HG03432 (cell line): ENCODE results near the gene MTG2.

Experiments
- ATAC-seq: cut with Tn5 transposase; IDR thresholded peaks from one replicate; pipeline ENCODE4 v1.9.1; 2021; ENCODE audit warnings: mild to moderate bottlenecking, moderate library complexity; ENCODE audit not compliant: unreplicated experiment

MTG2 gene

GRCh38 chr20:62201173-62202082, 18.6 kb downstream of the MTG2 start:
- ATAC-seq, result peak; percentile 89

DNA sequence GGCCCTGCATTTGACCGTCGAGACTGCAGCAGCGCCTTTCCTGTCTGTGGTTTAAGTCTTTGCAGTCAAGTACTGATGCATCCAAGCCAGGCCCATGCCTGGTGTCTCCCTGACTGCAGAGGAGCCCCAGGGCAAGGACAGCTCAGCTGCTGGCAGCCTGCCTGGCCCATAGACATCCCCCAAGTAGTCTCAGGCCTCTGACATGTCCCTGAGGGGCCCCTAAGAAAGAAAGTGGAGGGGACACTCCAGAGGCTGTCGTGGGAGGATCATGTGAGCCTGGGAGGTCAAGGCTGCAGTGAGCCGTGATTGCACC, 19.2 kb downstream of the MTG2 start:
- peak; percentile 22 for ATAC-seq

GRCh38 chr20:62202676-62203377, 20.0 kb downstream of the MTG2 start:
- ATAC-seq, result no peak

DNA sequence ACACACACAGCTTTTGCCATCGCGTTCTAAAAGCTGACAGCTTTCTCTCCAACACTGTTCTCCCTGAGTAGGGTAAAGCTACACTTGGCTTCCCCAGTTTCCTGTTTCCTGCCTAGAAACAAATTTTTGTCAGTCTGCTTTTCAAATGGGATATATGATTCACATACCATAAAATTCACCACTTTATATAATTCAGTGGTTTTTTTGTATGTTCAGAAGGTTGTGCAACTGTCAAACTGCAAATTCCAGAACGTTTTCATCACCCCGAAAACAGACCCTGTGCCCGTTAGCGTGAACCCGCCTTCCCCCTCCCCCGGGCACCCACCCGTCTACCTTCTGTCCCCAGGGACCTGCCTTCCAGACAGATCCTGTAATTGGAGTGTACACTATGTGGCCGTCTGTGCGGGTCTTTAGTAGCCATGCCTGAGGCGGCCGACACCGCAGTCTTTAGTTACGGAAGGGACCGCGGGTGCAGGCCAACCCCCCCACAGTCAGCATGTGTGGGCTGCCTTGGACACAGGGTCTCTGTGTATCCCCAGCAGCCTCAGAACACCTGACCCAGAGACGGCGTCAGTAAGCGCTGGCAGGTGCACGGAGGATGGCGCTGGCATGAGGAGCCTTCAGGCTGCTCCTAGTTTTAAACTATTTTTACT, 20.7 kb downstream of the MTG2 start:
- no peak for ATAC-seq

DNA sequence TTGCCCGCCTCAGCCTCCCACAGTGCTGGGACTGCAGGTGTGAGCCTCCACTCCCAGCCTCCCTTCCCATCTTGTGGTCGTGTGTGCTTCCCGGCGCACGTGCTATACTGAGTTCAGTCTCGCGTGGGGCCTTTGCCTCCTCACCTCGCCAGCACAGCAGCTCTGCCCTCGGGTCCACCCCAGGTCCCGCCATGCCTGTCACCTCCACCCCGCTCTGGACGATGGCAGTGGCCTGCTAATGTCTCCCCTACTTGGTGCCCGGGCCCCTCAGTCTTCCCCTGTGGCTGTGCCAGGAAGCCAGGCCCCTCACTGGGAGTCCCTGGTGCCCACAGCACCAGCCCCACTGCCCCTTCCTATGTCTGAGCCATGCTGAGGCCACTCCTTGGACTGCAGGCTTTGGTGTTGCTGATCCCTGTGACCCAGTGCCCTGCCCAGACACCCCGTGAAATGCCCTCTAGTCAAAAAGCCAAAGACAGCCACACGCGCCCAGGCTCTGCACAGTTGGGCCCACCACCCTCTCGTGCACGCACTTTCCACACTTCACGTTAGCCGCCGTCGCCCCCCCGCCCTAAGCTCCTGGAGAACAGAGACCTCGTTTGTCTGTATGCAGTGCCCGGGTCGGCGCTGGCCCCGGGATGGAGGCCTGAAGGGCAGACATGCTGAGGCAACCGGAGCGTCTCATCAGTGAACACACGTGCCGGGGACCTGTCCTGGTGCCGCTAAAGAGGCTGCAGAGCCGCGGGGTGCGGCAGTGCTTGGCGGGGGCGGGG, 23.0 kb downstream of the MTG2 start:
- ATAC-seq, result no peak

GRCh38 chr20:62206388-62206775, 23.6 kb downstream of the MTG2 start:
- no peak for ATAC-seq

GRCh38 chr20:62208061-62208794, 25.4 kb downstream of the MTG2 start:
- ATAC-seq, result no peak

DNA sequence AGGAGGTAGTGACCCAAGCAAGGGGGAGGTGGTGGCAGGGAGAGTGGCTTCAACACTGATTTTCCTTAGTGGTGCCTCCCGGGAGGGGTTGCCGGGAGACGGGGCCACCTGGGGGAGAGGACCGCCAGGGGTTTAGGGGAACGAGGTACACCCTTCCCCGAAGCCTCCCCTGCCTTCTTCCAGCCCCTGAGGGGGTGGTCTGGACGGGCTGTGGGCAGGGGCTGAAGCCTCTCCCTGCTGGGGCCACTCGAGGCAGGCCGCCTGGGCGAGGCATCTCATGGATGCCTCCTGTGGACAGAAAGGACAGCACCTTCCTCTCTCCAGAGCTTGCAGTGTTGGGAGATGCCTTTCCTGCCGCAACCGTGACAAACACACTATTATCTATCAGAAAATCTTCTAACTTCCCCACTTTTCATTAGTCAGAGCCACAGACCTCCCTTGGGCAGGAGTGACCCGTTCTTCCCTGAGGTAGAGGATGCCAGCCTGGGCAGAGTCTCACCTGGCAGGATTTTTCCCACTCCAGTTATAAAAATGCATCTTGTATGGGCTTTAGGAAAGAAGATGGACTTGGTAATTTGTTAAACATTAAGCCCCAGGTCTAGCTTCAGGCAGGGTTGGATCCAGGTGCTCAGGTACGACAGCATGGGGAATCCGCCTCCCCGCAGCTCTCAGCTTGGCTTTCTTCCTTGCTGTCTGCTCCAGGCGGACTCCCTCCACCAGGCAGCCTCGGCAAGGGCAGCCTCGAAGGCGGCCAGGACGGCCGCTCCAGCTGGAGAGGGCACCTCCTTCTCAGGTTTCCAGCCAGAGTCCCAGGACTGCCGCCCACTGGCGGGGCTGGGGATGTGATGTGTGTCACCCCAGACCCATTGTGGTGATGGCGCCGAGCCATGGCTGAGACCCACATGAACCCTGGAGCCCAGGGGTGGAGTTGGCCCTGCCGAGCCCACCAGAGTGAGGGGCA, 26.2 kb downstream of the MTG2 start:
- no peak for ATAC-seq

DNA sequence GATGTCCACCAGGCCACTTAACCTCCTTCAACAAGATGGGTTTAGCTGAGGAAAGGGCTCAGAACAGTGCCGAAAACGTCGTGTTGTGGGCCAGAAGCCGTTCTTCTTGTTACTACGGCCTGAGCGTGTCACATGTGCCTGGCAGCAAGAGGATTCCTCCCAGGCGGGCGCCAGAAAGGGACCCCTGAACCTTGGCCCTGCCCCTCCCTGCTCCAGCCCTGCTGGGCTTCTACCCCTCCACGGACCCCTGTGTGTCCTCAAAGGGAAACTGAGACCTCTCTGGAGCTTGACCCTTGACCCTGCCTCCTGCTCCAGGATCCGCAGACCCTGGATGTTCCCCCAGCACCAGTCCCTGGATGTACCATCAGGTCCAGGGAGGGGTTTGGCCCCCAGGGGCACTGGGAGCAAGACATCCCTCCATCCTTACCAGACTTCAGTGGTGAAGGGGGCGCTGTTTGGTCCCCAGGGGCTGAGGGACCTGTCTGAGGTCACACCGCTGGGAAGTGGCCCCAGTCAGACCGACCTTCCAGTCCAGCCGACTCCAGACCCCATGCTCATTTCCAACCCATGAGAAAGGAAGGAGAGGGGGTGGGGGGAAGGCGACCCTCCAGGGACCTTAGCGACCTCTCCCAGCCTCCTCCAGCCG, 27.1 kb downstream of the MTG2 start:
- ATAC-seq, result no peak

GRCh38 chr20:62210496-62210855, 27.6 kb downstream of the MTG2 start:
- no peak for ATAC-seq

- no peak for ATAC-seq
Measured at GRCh38 chr20:62211216-62211615, 28.4 kb downstream of the MTG2 start.

DNA sequence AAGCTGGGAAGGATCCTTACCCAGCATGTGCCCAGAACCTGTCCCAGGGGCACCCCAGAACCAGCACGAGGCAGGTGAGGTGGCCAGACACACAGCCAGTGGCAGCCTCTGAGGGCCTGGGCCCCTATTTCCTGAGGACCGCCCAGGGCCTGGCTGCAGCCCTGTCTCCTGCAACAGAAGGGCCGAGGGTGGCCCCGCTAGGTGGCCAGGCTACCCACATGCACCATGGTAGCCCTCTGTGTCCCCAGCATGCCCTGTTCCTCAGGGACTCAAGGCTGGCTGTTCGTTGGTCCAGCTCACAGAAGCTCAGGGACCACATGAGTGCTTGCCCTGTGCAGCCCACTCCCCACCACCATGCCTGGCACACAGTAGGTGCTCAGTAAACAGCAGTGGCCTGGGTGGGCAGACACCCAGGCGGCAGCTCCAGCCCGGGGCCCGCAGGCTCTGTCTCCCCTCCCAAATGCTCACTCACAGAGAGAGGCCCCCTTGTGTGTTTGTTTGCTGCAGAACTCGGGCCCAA, 29.0 kb downstream of the MTG2 start:
- ATAC-seq, result no peak

- ATAC-seq, result no peak
Measured at GRCh38 chr20:62212299-62212698, 29.5 kb downstream of the MTG2 start.

DNA sequence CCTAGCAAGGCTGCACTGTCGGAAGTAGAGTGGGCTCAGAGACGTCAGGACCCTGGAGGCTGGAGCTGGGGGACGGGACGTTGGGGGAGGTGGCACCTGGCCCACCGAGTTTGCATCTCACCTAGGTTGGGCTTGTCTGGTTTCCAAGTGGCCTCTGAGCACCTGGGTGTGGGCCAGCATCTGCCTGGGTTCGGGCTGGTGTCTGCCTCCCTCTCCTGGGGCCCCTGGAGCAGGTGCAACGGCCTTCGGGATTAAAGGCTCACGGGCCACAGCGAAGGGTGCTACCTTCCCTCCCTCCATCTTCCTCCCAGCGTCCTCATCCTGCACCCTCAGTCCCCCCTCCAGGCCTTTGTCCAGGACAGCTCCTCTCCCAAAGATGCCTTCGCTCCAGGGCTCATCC, 31.2 kb downstream of the MTG2 start:
- no peak for ATAC-seq

DNA sequence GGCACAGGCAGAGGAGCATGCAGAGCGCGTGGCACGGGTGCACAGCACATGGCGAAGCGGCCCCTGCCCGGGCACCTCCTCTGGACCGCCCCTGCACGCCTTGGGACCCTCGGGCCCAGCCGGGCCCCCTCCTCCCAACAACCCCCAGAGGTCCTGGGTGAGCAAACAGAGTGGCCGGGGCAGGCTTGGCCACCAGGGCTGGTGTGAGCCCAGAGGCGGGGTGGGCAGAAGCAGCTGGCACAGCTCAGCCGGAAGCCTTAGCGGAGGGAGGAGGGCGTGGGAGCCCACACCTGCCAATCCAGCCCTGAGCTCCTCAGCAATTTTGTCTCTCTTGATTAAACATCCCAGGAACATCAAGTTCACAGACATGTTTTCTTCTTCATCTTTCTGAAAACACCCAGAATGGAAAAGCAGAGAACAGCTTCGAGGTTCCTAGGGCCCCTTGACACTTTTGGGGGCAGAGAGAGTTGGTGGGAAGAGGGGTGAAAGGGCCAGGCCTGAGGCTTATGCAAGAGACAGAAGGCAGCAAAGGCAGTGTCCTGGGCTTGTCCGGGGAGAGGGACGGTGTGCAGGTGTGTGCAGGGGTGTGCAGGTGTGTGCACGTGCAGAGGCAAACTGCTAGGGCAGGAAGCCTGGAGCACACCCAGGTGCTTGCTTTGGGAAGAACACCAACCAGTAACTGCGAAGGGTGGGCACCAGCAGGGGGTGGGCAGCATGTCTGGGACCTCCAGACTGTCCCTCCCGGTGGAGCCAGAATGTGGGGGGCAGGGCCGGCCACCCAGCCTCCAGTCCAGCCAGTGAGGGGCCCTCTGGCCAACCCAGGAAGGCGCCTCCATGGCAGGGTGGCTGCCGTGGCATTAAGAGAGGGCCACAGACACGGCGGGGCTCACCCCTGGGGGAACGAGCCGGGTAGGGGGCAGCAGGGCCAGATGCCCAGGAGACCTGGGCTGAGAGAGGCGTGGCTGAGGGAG, 32.5 kb downstream of the MTG2 start:
- ATAC-seq, result no peak

DNA sequence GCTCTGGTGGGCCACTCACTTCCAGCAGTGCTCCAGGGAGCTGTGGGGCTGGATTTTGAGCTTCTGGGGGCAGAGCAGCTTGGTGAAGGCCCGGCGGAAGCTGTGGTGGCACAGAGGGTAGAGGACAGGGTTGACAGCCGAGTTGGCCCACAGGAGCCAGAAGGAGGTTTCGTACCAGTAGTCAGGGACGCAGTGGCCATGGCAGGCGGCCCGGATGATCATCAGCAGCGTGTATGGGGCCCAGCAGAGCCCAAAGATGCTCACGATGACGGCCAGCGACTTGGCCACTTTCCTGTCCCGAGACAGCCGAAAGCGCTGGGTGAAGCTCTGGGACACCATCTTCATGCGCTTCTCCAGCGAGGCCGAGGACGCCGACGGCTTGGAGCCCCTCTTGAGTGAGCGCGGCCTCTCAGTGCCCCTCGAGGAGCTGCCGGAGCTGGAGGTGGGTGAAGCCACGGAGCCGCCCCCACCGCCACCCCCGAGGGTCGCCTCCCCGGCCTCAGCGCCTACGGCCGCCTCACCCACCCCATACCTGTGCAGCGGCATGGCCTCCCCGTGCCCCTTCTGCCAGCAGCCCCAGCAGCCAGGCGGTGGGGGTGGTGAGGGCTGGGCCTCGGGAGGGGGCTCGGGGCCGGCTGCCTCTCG, 33.3 kb downstream of the MTG2 start:
- ATAC-seq, result no peak
